H1 (cell line): ENCODE results near the gene APOBEC3H. TPM values are rescaled to one million over a fixed set of nuclear protein-coding genes. Genes with fewer than 3 reads are reported as not detected.

ENCODE experiments used
- CTCF ChIA-PET: fragments of 300-600 bp; sonication (Branson Sonifier 250); formaldehyde crosslinking; loops from one replicate; lab custom pipeline; 2021; ENCODE audit not compliant: partially characterized antibody; lab: Charles Lee
- POLR2A ChIA-PET: fragments of 300-600 bp; sonication (Branson Sonifier 250); formaldehyde crosslinking; loops from one replicate; lab custom pipeline; 2021; ENCODE audit warnings: inconsistent platforms; ENCODE audit not compliant: partially characterized antibody; lab: Charles Lee
- DNase-seq, 2 experiments: peaks; one replicate each; pipeline versions ENCODE4 v3.0.0 to v3.0.0-alpha.2; 2010 to 2022; ENCODE audit warnings: low spot score in 2 of 2, low read depth in 1 of 2, mixed read lengths in 1 of 2
- FAIRE-seq: peaks from 2 replicates; lab custom pipeline; 2011; peaks lifted over from hg19 to GRCh38; lab: Jason Lieb, UNC
- H2AFZ ChIP-seq: 2 replicates; pipeline ENCODE4 v1.8.1; 2012; ENCODE audit warnings: low read length, inconsistent platforms
- H2AK5ac ChIP-seq: 2 replicates; pipeline ENCODE4 v1.6.1; 2013; ENCODE audit warnings: low read depth, low read length
- H2BK120ac ChIP-seq: replicated peaks from 2 replicates; pipeline ENCODE3; 2013; ENCODE audit warnings: low read depth, low read length, inconsistent platforms
- H2BK12ac ChIP-seq: 2 replicates; pipeline ENCODE4 v1.6.1; 2013; ENCODE audit warnings: low read depth, low read length
- H2BK15ac ChIP-seq: 2 replicates; pipeline ENCODE4 v1.6.1; 2013; ENCODE audit warnings: low read length
- H2BK20ac ChIP-seq: 2 replicates; pipeline ENCODE4 v1.6.1; 2013; ENCODE audit warnings: low read length
- H2BK5ac ChIP-seq: 2 replicates; pipeline ENCODE4 v1.6.1; 2013; ENCODE audit warnings: low read depth, low read length
- H3K14ac ChIP-seq: 2 replicates; pipeline ENCODE4 v1.6.1; 2013; ENCODE audit warnings: inconsistent platforms; ENCODE audit not compliant: insufficient read length
- H3K18ac ChIP-seq: 2 replicates; pipeline ENCODE4 v1.6.1; 2013; ENCODE audit warnings: low read length; ENCODE audit errors: extremely low read depth
- H3K23ac ChIP-seq: 2 replicates; pipeline ENCODE4 v1.6.1; 2013; ENCODE audit warnings: inconsistent platforms; ENCODE audit not compliant: insufficient read length
- H3K23me2 ChIP-seq: 2 replicates; pipeline ENCODE4 v1.6.1; 2013; ENCODE audit warnings: low read depth, low read length
- H3K27ac ChIP-seq: 2 replicates; pipeline ENCODE4 v1.6.1; 2011; ENCODE audit warnings: low read depth, low read length, inconsistent platforms
- H3K27me3 ChIP-seq, 4 experiments: replicated peaks in 1 of 4; 1 replicate in 1 of 4; 2 replicates in 3 of 4; pipeline versions ENCODE4 v1.6.1 to v1.8.1; 2011 to 2013; ENCODE audit warnings: low read length in 3 of 4, mild to moderate bottlenecking in 3 of 4, inconsistent platforms in 2 of 4, mixed read lengths in 2 of 4, moderate library complexity in 1 of 4; ENCODE audit not compliant: control insufficient read depth in 3 of 4, insufficient read depth in 3 of 4; ENCODE audit errors: extremely low read depth in 1 of 4
- H3K36me3 ChIP-seq, 4 experiments: 2 replicates each; pipeline versions ENCODE4 v1.6.1 to v1.8.1; 2011 to 2013; ENCODE audit warnings: mild to moderate bottlenecking in 4 of 4, low read length in 3 of 4, moderate library complexity in 2 of 4, control low read depth in 1 of 4, inconsistent platforms in 1 of 4; ENCODE audit not compliant: insufficient read depth in 4 of 4, control insufficient read depth in 2 of 4
- H3K4ac ChIP-seq: replicated peaks from 2 replicates; pipeline ENCODE3; 2013; ENCODE audit warnings: low read length, low read depth, mixed read lengths, inconsistent platforms; ENCODE audit not compliant: insufficient read length
- H3K4me1 ChIP-seq, 4 experiments: replicated peaks in 1 of 4; 1 replicate in 1 of 4; 2 replicates in 3 of 4; pipeline versions ENCODE4 v1.6.1 to v1.8.1; 2011 to 2013; ENCODE audit warnings: low read length in 3 of 4, inconsistent platforms in 2 of 4, mixed read lengths in 1 of 4; ENCODE audit not compliant: insufficient read depth in 4 of 4, control insufficient read depth in 3 of 4
- H3K4me2 ChIP-seq, 2 experiments: 2 replicates each; pipeline versions ENCODE4 v1.6.1 to v1.8.1; 2011 to 2013; ENCODE audit warnings: low read depth in 2 of 2, low read length in 2 of 2, control low read depth in 1 of 2, inconsistent platforms in 1 of 2, mild to moderate bottlenecking in 1 of 2; ENCODE audit not compliant: insufficient read depth in 1 of 2
- H3K4me3 ChIP-seq, 4 experiments: fragments of 200-600, 300-600 bp in 1 of 4; sonication (generic), shearing (Covaris generic), sonication (Bioruptor Twin) in 1 of 4; 2 replicates each; pipeline versions ENCODE4 v1.5.1 to v1.8.1; 2011 to 2016; ENCODE audit warnings: low read length in 4 of 4, low read depth in 3 of 4, control low read depth in 2 of 4, inconsistent platforms in 2 of 4, mild to moderate bottlenecking in 2 of 4, mixed read lengths in 1 of 4, moderate library complexity in 1 of 4; ENCODE audit not compliant: insufficient read depth in 2 of 4; ENCODE audit errors: extremely low read depth in 1 of 4
- H3K56ac ChIP-seq: replicated peaks from 2 replicates; pipeline ENCODE3; 2013; ENCODE audit warnings: low read depth, mild to moderate bottlenecking, mixed read lengths, low read length, inconsistent platforms; ENCODE audit not compliant: insufficient read length
- H3K79me1 ChIP-seq: 2 replicates; pipeline ENCODE4 v1.6.1; 2013; ENCODE audit warnings: low read depth, low read length, control low read depth
- H3K79me2 ChIP-seq, 2 experiments: 2 replicates each; pipeline versions ENCODE4 v1.6.1 to v1.8.1; 2012 to 2013; ENCODE audit warnings: low read length in 2 of 2, mild to moderate bottlenecking in 2 of 2, inconsistent platforms in 1 of 2; ENCODE audit not compliant: insufficient read depth in 2 of 2, control insufficient read depth in 1 of 2
- H3K9ac ChIP-seq, 4 experiments: replicated peaks in 1 of 4; 1 replicate in 1 of 4; 2 replicates in 3 of 4; pipeline versions ENCODE4 v1.6.1 to v1.8.1; 2011 to 2013; ENCODE audit warnings: low read depth in 3 of 4, low read length in 3 of 4, control low read depth in 2 of 4, mild to moderate bottlenecking in 2 of 4, moderate library complexity in 2 of 4, inconsistent platforms in 1 of 4; ENCODE audit errors: extremely low read depth in 1 of 4
- H3K9me3 ChIP-seq, 2 experiments: 2 replicates each; pipeline versions ENCODE4 v1.6.1 to v1.8.1; 2012 to 2013; ENCODE audit warnings: mild to moderate bottlenecking in 2 of 2, moderate library complexity in 2 of 2, control low read depth in 1 of 2, inconsistent platforms in 1 of 2, low read depth in 1 of 2, low read length in 1 of 2, mixed read lengths in 1 of 2; ENCODE audit not compliant: insufficient read depth in 2 of 2
- H4K20me1 ChIP-seq, 2 experiments: replicated peaks in 1 of 2; 2 replicates each; pipeline versions ENCODE3 to v1.8.1; 2011 to 2013; ENCODE audit warnings: inconsistent platforms in 2 of 2, low read length in 2 of 2, mild to moderate bottlenecking in 1 of 2; ENCODE audit not compliant: insufficient read depth in 2 of 2, control insufficient read depth in 1 of 2
- H4K5ac ChIP-seq: 2 replicates; pipeline ENCODE4 v1.6.1; 2013; ENCODE audit warnings: low read length, low read depth, mixed read lengths, inconsistent platforms; ENCODE audit not compliant: insufficient read length
- H4K8ac ChIP-seq: 2 replicates; pipeline ENCODE4 v1.8.0; 2013; ENCODE audit warnings: mild to moderate bottlenecking, moderate library complexity, low read length, inconsistent platforms; ENCODE audit not compliant: insufficient read depth; ENCODE audit errors: extremely low read depth
- H4K91ac ChIP-seq: replicated peaks from 2 replicates; pipeline ENCODE3; 2013; ENCODE audit warnings: low read length, mixed read lengths, inconsistent platforms; ENCODE audit not compliant: insufficient read length
- ASH2L ChIP-seq: fragments of 200-600, 300-600 bp; sonication (generic); IDR thresholded peaks from one replicate; pipeline ENCODE4 v1.7.1; 2017; ENCODE audit warnings: low read length
- CHD2 ChIP-seq: IDR thresholded peaks from 2 replicates; pipeline ENCODE4 v1.6.1; 2012; ENCODE audit warnings: low read length, improper control_type of control experiment
- SIN3A ChIP-seq, 2 experiments: IDR thresholded peaks in 1 of 2; conservative IDR thresholded peaks in 1 of 2; 2 replicates each; pipeline ENCODE4 v1.6.1; 2011 to 2012; ENCODE audit warnings: low read length in 2 of 2, improper control_type of control experiment in 1 of 2, low read depth in 1 of 2, mild to moderate bottlenecking in 1 of 2
- WGBS, 2 experiments: shearing (Covaris generic) in 1 of 2; methylation state at CpG; one replicate each; pipeline versions ENCODE4 v1.1.6 to v1.1.7; 2013 to 2015; ENCODE audit warnings: low lambda C conversion rate in 2 of 2, mixed read lengths in 2 of 2, inconsistent platforms in 1 of 2, low coverage in 1 of 2, missing lambda C conversion rate in 1 of 2; ENCODE audit not compliant: insufficient replicate concordance in 2 of 2, insufficient coverage in 1 of 2, insufficient read length in 1 of 2; ENCODE audit errors: extremely low coverage in 1 of 2, missing lambda C conversion rate in 1 of 2; 5-methylcytosine and 5-hydroxymethylcytosine counted together
- polyA plus RNA-seq, 7 experiments: library from polyadenylated mRNA; depleted of rRNA in 3 of 7; stranded (reverse) in 5 of 7; unstranded in 2 of 7; fragments of >200 nt in 5 of 7; fragments of 200-250 nt in 2 of 7; gene quantifications; 1 replicate in 5 of 7; 2 replicates in 1 of 7; 4 replicates in 1 of 7; pipeline versions ENCODE4 v1.2.1 to v1.2.3, GENCODE V29; 2011 to 2013; ENCODE audit warnings: missing spikeins in 2 of 7, mixed read lengths in 2 of 7
- total RNA-seq: library from RNA; stranded (reverse); fragmentation: NEBNext Ultra II Directional; extraction: Animal tissue kit (Norgen Biotek cat#: 25700); gene quantifications from 2 replicates; pipeline ENCODE4 v1.2.1, GENCODE V29; 2021

APOBEC3H gene
- total and polyA plus RNA-seq, 2 of the 8 experiments (the other 6 are each of a cell fraction or from before 2014, with no cell fraction given): 0.47 to 0.56 TPM

DNA sequence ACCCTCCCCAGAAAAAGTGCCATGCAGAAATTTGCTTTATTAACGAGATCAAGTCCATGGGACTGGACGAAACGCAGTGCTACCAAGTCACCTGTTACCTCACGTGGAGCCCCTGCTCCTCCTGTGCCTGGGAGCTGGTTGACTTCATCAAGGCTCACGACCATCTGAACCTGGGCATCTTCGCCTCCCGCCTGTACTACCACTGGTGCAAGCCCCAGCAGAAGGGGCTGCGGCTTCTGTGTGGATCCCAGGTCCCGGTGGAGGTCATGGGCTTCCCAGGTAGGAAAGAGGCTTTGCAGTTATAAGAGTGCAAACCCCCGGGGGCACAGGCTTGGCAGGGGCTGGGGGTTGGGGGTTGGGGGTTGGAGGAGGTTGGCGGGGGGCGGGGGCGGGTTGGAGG is 4.2 kb downstream of the APOBEC3H start:
- Histone ChIP-seq H3K27ac (no peak overlapping the region), H3K79me2 (no peaks in the 10 kb centered on the region), H4K8ac (no peak overlapping the region), H4K91ac (peak overlapping the region; percentile 97), H3K36me3 (no peaks in the 10 kb centered on the region), H2BK120ac (peak overlapping the region; percentile 54), H3K23me2 (no peaks in the 10 kb centered on the region), H2BK20ac (0 out of 2 replicates have a peak overlapping the region, but pooled peaks have one; percentile 29), H2BK15ac (peak overlapping the region; percentile 94; the same call in 1 of the 2 replicates), H2BK12ac (peak overlapping the region; percentile 55; the same call in 1 of the 2 replicates), H3K18ac (no peak overlapping the region), H3K23ac (no peak overlapping the region), H3K9ac (no peak overlapping the region), H4K5ac (peak overlapping the region; percentile 59), H3K56ac (no peak overlapping the region), H2AFZ (peak overlapping the region; percentile 30; the same call in 1 of the 2 replicates), H3K4me3 (no peak overlapping the region), H3K4ac (no peak overlapping the region), H3K4me1 (peaks cover 0 to 24% (median 9%) of the 10 kb centered on the region in 4 experiments; a peak in 6 of 7 replicates), H2AK5ac (no peak overlapping the region), H4K20me1 (no peaks in the 10 kb centered on the region), H3K9me3 (no peaks in the 10 kb centered on the region), H2BK5ac (no peak overlapping the region), H3K27me3 (no peaks in the 10 kb centered on the region), H3K4me2 (0 out of 4 replicates have a peak overlapping the region, but pooled peaks of 1 of the 2 experiments have one; percentile 20), H3K14ac (no peak overlapping the region), H3K79me1 (no peaks in the 10 kb centered on the region)
- FAIRE-seq: no peak
- DNase-seq: no peak
- WGBS, 2 experiments: 79% methylated on average over 9 of the region's 13 CpGs; no CpG with 5 or more reads in 1 of the 2 experiments
- CTCF ChIA-PET: interaction anchor here (0.6 kb wide), 1 partner anchor 48 kb away, joined by 4 read pairs; no protein-coding TSS in a partner anchor
- POLR2A ChIA-PET: interaction anchor here (1.2 kb wide), 1 partner anchor 61 kb away, joined by 3 read pairs; no protein-coding TSS in a partner anchor
- TF ChIP-seq SIN3A (conservative IDR thresholded peaks at IDR 0.05 in 1 of 2, IDR thresholded peaks at IDR 0.05 in 1 of 2; ENCODE audit: low read depth in 1 of 2, low read length in 2 of 2) (no peak), ASH2L (no peak), CHD2 (no peak)
